Left ventricle myocardium inferior (tissue), 1 donor: ENCODE data around the gene SEMA4D. TPM values are rescaled to one million over a fixed set of nuclear protein-coding genes. Genes with fewer than 3 reads are reported as not detected.

Experiments
- DNase-seq: peaks from one replicate; pipeline ENCODE4 v3.0.0-alpha.2; 2020
- H3K27ac ChIP-seq: fragments of 200-600 bp; replicated peaks from 2 replicates; pipeline ENCODE4 v1.8.0; 2021
- H3K27me3 ChIP-seq: fragments of 200-600 bp; 2 replicates; pipeline ENCODE4 v1.8.0; 2021; ENCODE audit warnings: low read depth
- H3K36me3 ChIP-seq: fragments of 200-600 bp; 2 replicates; pipeline ENCODE4 v1.8.0; 2021
- H3K4me1 ChIP-seq: fragments of 200-600 bp; 2 replicates; pipeline ENCODE4 v1.8.0; 2021
- H3K4me3 ChIP-seq: fragments of 200-600 bp; 2 replicates; pipeline ENCODE4 v1.8.0; 2021; ENCODE audit warnings: mild to moderate bottlenecking, moderate library complexity
- H3K9me3 ChIP-seq: fragments of 200-600 bp; replicated peaks from 2 replicates; pipeline ENCODE4 v1.8.0; 2021
- intact Hi-C: fragments of 100-400 bp; cut with micrococcal nuclease; formaldehyde crosslinking; loops from one replicate; pipeline ENCODE4 v1.11.0; 2022
- total RNA-seq: library from RNA; stranded (reverse); fragmentation: NEBNext Ultra II Directional; extraction: Animal tissue kit (Norgen Biotek cat#: 25700); gene quantifications from one replicate; pipeline ENCODE4 v1.2.1, GENCODE V29; 2021
- TF ChIP-seq, protein P1 (sequence below): fragments of 200-600 bp; IDR thresholded peaks from 2 replicates; pipeline ENCODE4 v1.8.0; 2021; ENCODE audit warnings: antibody characterized with exemption, mild to moderate bottlenecking, borderline replicate concordance
- donor health status: DM: no; HTN: yes; CAD: no; lungs with severe emphysema.

Gene SEMA4D
- total RNA-seq, 1 donor from 2014 or later = 17.1 TPM

DNA sequence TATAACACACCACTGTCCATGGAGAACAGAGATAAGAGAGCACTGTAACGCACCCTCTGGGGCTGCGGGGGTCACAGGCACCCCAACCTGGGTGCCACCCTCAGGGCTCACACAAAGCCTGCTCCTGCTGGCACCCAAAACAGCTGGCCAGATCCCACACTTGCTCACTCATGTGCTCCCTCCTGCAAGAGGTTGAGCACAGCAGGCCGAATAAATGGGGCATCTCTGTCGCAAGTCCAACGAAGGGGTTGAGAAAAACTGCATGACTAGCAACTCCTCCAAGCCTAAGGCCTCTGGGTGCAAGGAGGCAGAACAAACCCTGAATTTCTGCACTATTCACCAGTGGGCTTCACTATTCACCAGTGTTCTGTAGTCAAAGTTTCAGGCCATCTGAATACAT, 99.3 kb downstream of the SEMA4D start:
- Histone ChIP-seq H3K27ac (no peak overlapping the region), H3K36me3 (peaks cover 22% of the 10 kb centered on the region), H3K4me3 (no peak overlapping the region), H3K27me3 (no peaks in the 10 kb centered on the region), H3K9me3 (no peaks in the 10 kb centered on the region), H3K4me1 (no peaks in the 10 kb centered on the region)
- intact Hi-C loops = no loop called here
- TF ChIP-seq, protein P1, sequence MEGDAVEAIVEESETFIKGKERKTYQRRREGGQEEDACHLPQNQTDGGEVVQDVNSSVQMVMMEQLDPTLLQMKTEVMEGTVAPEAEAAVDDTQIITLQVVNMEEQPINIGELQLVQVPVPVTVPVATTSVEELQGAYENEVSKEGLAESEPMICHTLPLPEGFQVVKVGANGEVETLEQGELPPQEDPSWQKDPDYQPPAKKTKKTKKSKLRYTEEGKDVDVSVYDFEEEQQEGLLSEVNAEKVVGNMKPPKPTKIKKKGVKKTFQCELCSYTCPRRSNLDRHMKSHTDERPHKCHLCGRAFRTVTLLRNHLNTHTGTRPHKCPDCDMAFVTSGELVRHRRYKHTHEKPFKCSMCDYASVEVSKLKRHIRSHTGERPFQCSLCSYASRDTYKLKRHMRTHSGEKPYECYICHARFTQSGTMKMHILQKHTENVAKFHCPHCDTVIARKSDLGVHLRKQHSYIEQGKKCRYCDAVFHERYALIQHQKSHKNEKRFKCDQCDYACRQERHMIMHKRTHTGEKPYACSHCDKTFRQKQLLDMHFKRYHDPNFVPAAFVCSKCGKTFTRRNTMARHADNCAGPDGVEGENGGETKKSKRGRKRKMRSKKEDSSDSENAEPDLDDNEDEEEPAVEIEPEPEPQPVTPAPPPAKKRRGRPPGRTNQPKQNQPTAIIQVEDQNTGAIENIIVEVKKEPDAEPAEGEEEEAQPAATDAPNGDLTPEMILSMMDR = no peak
- no peak for DNase-seq

DNA sequence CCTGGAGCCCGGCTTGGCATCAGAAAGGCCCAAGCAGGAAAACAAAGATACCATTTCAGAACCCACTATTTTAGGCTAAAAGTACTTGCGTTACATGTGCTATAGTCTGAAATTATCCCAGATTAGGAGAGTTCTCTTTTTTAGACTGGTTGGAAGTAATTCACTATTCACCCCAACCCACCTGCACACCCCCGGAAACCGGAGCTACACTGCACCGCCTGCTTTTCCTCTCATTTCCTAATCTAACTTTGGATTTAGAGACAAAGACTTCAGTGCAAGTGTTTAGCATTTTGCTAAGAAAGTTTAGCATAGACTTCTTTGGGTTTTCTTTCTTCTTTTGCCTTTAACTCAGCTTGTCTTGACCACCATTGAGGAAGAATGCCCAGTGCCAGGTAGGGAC, 100.4 kb downstream of the SEMA4D start:
- Histone ChIP-seq H3K27ac (no peak overlapping the region), H3K27me3 (no peaks in the 10 kb centered on the region), H3K36me3 (peaks cover 27% of the 10 kb centered on the region), H3K4me1 (no peaks in the 10 kb centered on the region), H3K4me3 (no peak overlapping the region), H3K9me3 (no peaks in the 10 kb centered on the region)
- TF ChIP-seq, protein P1 = no peak
- intact Hi-C loops = no loop called here
- DNase-seq = no peak

DNA sequence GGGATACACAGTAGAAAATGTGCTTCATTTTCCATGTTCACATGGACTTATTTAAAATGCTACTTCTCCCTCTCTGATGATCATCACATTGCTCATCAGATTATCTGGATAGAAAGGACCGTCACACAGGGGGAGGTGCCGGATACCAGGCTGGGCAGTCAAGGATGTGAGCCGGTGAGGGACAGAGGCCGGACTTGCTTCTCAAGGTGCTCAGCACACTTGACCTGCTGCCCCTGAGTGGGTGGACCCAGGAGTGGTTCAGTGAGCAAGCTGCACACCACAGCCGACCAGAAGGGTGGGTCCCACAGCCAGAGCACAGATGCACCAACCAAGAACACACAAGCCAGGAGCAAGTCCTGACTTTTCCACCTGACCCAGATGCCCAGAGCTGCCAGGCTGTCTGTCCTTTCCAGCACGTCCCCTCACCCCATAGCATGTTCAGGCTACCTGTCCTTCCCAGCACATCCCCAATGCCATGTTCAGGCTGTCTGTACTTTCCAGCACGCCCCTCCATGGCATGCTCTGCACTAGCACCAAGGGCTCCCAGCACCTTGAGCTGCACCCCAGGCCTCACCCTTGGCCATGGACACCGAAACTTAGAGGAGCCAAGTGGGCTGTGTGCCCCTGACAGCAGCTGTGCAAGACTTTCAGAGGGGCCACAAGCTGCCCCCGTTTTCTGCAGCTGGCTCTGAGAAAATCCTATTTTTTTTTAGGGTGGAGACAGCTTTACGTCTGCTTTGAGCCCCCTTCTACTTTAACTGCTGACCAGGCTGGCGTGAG, 101.8 kb downstream of the SEMA4D start:
- DNase-seq = no peak
- Histone ChIP-seq H3K4me1 (no peaks in the 10 kb centered on the region), H3K4me3 (no peak overlapping the region), H3K36me3 (peaks cover 24% of the 10 kb centered on the region), H3K9me3 (no peaks in the 10 kb centered on the region), H3K27me3 (no peaks in the 10 kb centered on the region), H3K27ac (no peak overlapping the region)
- TF ChIP-seq, protein P1 = no peak
- intact Hi-C loops = no loop called here

GRCh38 chr9:89394412-89394811, 103.5 kb downstream of the SEMA4D start:
- H3K4me1 ChIP-seq = no peaks in the 10 kb centered on the region
- TF ChIP-seq, protein P1 = no peak
- no peaks in the 10 kb centered on the region for H3K9me3 ChIP-seq
- H3K27ac ChIP-seq = no peak overlapping the region
- H3K4me3 ChIP-seq = no peak overlapping the region
- intact Hi-C loops = no loop called here
- H3K36me3 ChIP-seq = peaks cover 33% of the 10 kb centered on the region
- H3K27me3 ChIP-seq = no peaks in the 10 kb centered on the region
- no peak for DNase-seq

GRCh38 chr9:89391585-89391984, 106.3 kb downstream of the SEMA4D start:
- no peaks in the 10 kb centered on the region for H3K27me3 ChIP-seq
- intact Hi-C loops = no loop called here
- TF ChIP-seq, protein P1 = no peak
- H3K4me3 ChIP-seq = no peak overlapping the region
- H3K9me3 ChIP-seq = no peaks in the 10 kb centered on the region
- no peak for DNase-seq
- H3K4me1 ChIP-seq = peaks cover 22% of the 10 kb centered on the region
- H3K36me3 ChIP-seq = peaks cover 33% of the 10 kb centered on the region
- H3K27ac ChIP-seq = no peak overlapping the region
